Testis (tissue), 2 donors: ENCODE results near the gene CAV3.

Experiments
- CTCF ChIP-seq, 3 experiments: fragments of 450-650 bp in 2 of 3; fragments of 200-600 bp in 1 of 3; sonication (generic) in 1 of 3; IDR thresholded peaks; one replicate each; pipeline ENCODE4 v1.5.1; 2016 to 2019; ENCODE audit warnings: antibody characterized with exemption in 3 of 3, mild to moderate bottlenecking in 2 of 3, moderate library complexity in 1 of 3
- POLR2A ChIP-seq: fragments of 450-650 bp; IDR thresholded peaks from one replicate; pipeline ENCODE4 v1.6.1; 2017; ENCODE audit warnings: antibody characterized with exemption, mild to moderate bottlenecking, moderate library complexity

- TF ChIP-seq POLR2A (no peak), CTCF (IDR thresholded peaks at IDR 0.05) (no peak)
Observed at GRCh38 chr3:8777978-8778267, 44.3 kb downstream of the CAV3 start.
